ENCODE data around the gene PTPN6. TPM values are rescaled to one million over a fixed set of nuclear protein-coding genes. Genes with fewer than 3 reads are reported as not detected.
A peak's percentile ranks its signal among the peaks of the same experiment; 100 is the strongest.

PTPN6 gene
- total and polyA plus RNA-seq, 9 of the 15 experiments (the other 6 are each of a cell fraction or from before 2014, with no cell fraction given): 1.5 to 5.1 (median 3.9) TPM

- 70% methylated on average over 11 of the region's 13 CpGs for WGBS (ENCODE audit: insufficient coverage, low coverage, missing lambda C conversion rate)
- in situ Hi-C loops (cut with MboI): no loop called here
- Histone ChIP-seq H3K79me2 (ENCODE audit: control insufficient read depth, insufficient read depth, low read length) (peaks cover 10% of the 10 kb centered on the region; the same call in 2 of the 3 replicates), H3K9me3 (replicated peaks; ENCODE audit: control insufficient read depth, insufficient read depth, low read depth, low read length) (no peaks in the 10 kb centered on the region), H3K4me2 (ENCODE audit: insufficient read depth, low read length) (peak overlapping the region; percentile 95), H3K27ac (ENCODE audit: extremely low read depth, low read depth, low read length) (peak overlapping the region; percentile 96), H4K20me1 (replicated peaks; ENCODE audit: control insufficient read depth, insufficient read depth, low read length) (no peaks in the 10 kb centered on the region), H3K36me3 (ENCODE audit: control insufficient read depth, insufficient read depth, low read length) (peaks cover 13% of the 10 kb centered on the region; the same call in 1 of the 3 replicates), H2AFZ (ENCODE audit: low read depth, low read length) (peak overlapping the region; percentile 89), H3K4me3 (peak overlapping the region; percentile 42), H3K9ac (ENCODE audit: insufficient read depth in 1 of 2, low read depth in 2 of 2, low read length in 2 of 2) (peak overlapping the region; percentile 92 to 96), H3K27me3 (ENCODE audit: control insufficient read depth in 2 of 2, insufficient read depth in 2 of 2, low read length in 2 of 2) (no peaks in the 10 kb centered on the region), H3K4me1 (replicated peaks in 1 of 2; ENCODE audit: control insufficient read depth in 2 of 2, insufficient read depth in 2 of 2, low read length in 2 of 2) (peaks cover 41 to 72% of the 10 kb centered on the region in 2 experiments), H3K9me1 (ENCODE audit: control insufficient read depth, insufficient read depth, low read length) (no peaks in the 10 kb centered on the region)
- CTCF ChIA-PET (ENCODE audit: low intra/inter-chr PET ratio): interaction anchor here (1.4 to 1.8 kb wide), 3 partner anchors 16 to 91 kb away, joined by 4 to 13 read pairs (median 5); partner anchors contain the start of genes C12orf57 and RNU7-1
- no TSS peak for BruUV-seq (replicated peaks)
- DNase-seq (ENCODE audit: extremely low read depth in 1 of 4, low spot score in 3 of 4) (peak in 1 of 4 experiments; percentile 65), ATAC-seq (peak; percentile 50), FAIRE-seq (peak; percentile 81)
- POLR2A ChIA-PET: interaction anchor here (0.6 to 8.0 kb wide), 16 partner anchors 9 to 406 kb away, joined by 3 to 98 read pairs (median 4); partner anchors contain the start of genes C12orf57, RNU7-1, SPSB2 and TPI1
- intact Hi-C loops (cut with micrococcal nuclease): loop anchor here (1.0 to 10.0 kb wide), 3 partner anchors 14 to 224 kb away; partner anchors contain the start of gene PEX5
- no peak for TF ChIP-seq PHB2 (IDR thresholded peaks at IDR 0.05; ENCODE audit: low read depth)
- peak; percentile 65; the same call in 1 of the 2 replicates for TF ChIP-seq SPI1 (IDR thresholded peaks at IDR 0.05; ENCODE audit: borderline replicate concordance, low read depth, low read length)
- peak; percentile 38; the same call in 1 of the 2 replicates for TF ChIP-seq GABPB1 (CRISPR knock-in tag; IDR thresholded peaks at IDR 0.05)
- no peak for TF ChIP-seq STAT5A (IDR thresholded peaks at IDR 0.05; ENCODE audit: borderline replicate concordance, low read length)
- TF ChIP-seq CTCF (IDR thresholded peaks at IDR 0.05 in 2 of 3, conservative IDR thresholded peaks at IDR 0.05 in 1 of 3; ENCODE audit: insufficient read depth in 2 of 3, low read depth in 1 of 3, low read length in 3 of 3): peak; percentile 62 to 67 (median 64); a peak in 5 of 6 replicates
- TF ChIP-seq ZBTB33 (CRISPR knock-in tag; IDR thresholded peaks at IDR 0.05): 0 out of 2 replicates have a peak, but pooled peaks have one; percentile 51
- no peak for TF ChIP-seq STAT5B (CRISPR knock-in tag; IDR thresholded peaks at IDR 0.05)
- peak; percentile 18; the same call in 1 of the 2 replicates for TF ChIP-seq SMC3 (conservative IDR thresholded peaks at IDR 0.05; ENCODE audit: insufficient read depth, low read depth, low read length)
- peak; percentile 60; the same call in 1 of the 2 replicates for TF ChIP-seq ZNF263 (CRISPR knock-in tag; IDR thresholded peaks at IDR 0.05; ENCODE audit: borderline replicate concordance)
- no peak for TF ChIP-seq CUX1 (CRISPR knock-in tag; IDR thresholded peaks at IDR 0.05)
These were observed 9.6 kb downstream of the PTPN6 start for GRCh38 chr12:6960593-6961277.

All from K562 (cell line).